HG03280 (cell line): Measurements from ENCODE around the gene DMP1.

ENCODE experiments used
- ATAC-seq: cut with Tn5 transposase; IDR thresholded peaks from one replicate; pipeline ENCODE4 v1.9.1; 2021; ENCODE audit warnings: mild to moderate bottlenecking, moderate library complexity; ENCODE audit not compliant: unreplicated experiment

Gene DMP1

GRCh38 chr4:87649980-87650379 lies at the start of gene DMP1:
DMP1 (plus strand) TSS chr4:87650280; CDS start chr4:87656493, 6,213 bp downstream.
- no peak for ATAC-seq

GRCh38 chr4:87601361-87601760 lies 48.7 kb upstream of the DMP1 start:
- no peak for ATAC-seq

GRCh38 chr4:87608229-87608628 lies 41.9 kb upstream of the DMP1 start, which contains the start of gene DSPP:
DSPP (plus strand) TSS chr4:87608529; CDS start chr4:87610909, 2,380 bp downstream.
- ATAC-seq = no peak

GRCh38 chr4:87614292-87614890 lies 35.7 kb upstream of the DMP1 start:
- no peak for ATAC-seq

GRCh38 chr4:87616268-87616667 lies 33.8 kb upstream of the DMP1 start:
- no peak for ATAC-seq

- no peak for ATAC-seq
Observed at GRCh38 chr4:87620086-87620485, 30.0 kb upstream of the DMP1 start.

- no peak for ATAC-seq
Observed at GRCh38 chr4:87620491-87620890, 29.6 kb upstream of the DMP1 start.

- ATAC-seq = no peak
Observed at GRCh38 chr4:87622303-87622702, 27.8 kb upstream of the DMP1 start.

- ATAC-seq = peak; percentile 77
Observed at GRCh38 chr4:87624698-87625097, 25.4 kb upstream of the DMP1 start.

GRCh38 chr4:87631668-87632067 lies 18.4 kb upstream of the DMP1 start:
- ATAC-seq = no peak

- no peak for ATAC-seq
Observed at GRCh38 chr4:87632469-87632868, 17.6 kb upstream of the DMP1 start.

GRCh38 chr4:87633243-87633642 lies 16.8 kb upstream of the DMP1 start:
- no peak for ATAC-seq

- no peak for ATAC-seq
Observed at GRCh38 chr4:87644286-87644685, 5.8 kb upstream of the DMP1 start.

- no peak for ATAC-seq
Observed at GRCh38 chr4:87650938-87651337, 858 bp downstream of the DMP1 start.

GRCh38 chr4:87651941-87652340 lies 1.9 kb downstream of the DMP1 start:
- no peak for ATAC-seq

GRCh38 chr4:87654487-87655044 lies 4.5 kb downstream of the DMP1 start:
- no peak for ATAC-seq

- ATAC-seq = no peak
Observed at GRCh38 chr4:87657525-87657924, 7.4 kb downstream of the DMP1 start.

- no peak for ATAC-seq
Observed at GRCh38 chr4:87659247-87659931, 9.3 kb downstream of the DMP1 start.

- ATAC-seq = no peak
Observed at GRCh38 chr4:87662871-87663270, 12.8 kb downstream of the DMP1 start.

- no peak for ATAC-seq
Observed at GRCh38 chr4:87669373-87669772, 19.3 kb downstream of the DMP1 start.

- peak; percentile 86 for ATAC-seq
Observed at GRCh38 chr4:87677731-87678130, 27.7 kb downstream of the DMP1 start.

- no peak for ATAC-seq
Observed at GRCh38 chr4:87679449-87680169, 29.5 kb downstream of the DMP1 start.
